HL-60/S4 treated with phorbol 12-myristate 13-acetate at 8.2 ng/mL for 4 days and 3 days (cell line): ENCODE measurements around the gene EQTN.
"Not testable (repeated sequence)": the region's sequence is repeated elsewhere in the genome, so short reads cannot be mapped to it uniquely, and the experiment has no call there.

Experiments
- in situ Hi-C: fragments of 300-500 bp; cut with MboI; formaldehyde crosslinking; loops from 2 replicates; pipeline ENCODE4 v1.15.0; 2022; ENCODE audit warnings: low sequenced_read_pairs

Gene EQTN

DNA sequence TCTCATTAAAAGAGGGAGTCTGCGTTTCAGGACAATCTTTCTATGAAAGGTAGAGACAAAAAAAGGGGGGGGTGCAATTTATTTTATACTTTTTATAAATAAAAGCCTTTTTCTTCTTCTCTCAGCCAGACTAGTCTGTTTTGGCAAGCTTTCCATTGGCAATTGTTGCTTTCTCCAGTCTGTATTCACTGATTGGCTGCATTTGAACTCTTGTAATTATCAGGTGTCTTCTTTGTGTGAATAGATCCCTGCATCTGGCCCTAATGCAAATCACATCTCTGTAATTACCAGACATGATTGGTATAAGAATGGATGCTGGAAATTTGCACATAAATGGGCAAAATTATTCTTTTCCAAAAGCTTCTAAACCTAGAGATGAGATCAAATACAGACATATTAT, 7.6 kb upstream of the EQTN start:
- in situ Hi-C loops, result no loop called here

DNA sequence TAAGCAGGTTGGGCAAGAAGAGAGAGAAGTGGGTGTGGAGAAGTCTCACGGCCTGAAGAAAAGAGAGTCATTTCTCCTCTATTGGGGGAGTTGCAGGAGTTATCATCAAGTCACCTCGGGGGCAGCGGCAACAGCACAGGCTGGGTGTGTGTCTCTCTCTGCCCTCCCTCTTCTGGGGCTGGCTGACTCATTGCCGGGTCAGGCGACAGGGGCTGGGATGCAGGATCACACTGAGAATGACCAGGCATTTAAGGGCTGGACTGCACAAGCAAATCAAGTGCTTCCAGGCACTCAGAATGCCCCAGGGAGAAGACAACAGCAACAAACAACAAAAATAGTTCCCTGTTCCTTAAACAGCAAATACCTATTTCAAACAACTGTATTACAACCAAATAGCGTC, 6.3 kb upstream of the EQTN start:
- in situ Hi-C loops, result no loop called here

DNA sequence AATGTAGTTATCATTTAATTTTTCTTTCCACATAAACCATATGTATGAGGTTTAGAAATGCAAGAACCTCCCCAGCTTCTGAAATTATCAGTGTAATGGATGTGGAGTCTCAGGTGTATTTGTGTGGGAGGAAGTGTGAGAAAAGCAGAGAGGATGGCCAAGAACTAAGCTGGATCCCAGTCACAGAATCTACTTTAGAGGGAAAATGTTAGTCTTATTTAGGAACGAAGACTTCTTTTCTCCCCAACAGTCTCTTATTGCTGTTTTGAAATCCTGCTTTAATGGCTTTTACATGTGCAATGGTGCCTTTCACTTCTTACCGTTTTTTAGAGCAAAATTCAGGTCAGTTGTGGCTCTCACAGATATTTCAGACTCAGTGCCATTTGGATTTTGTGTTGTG, 3.0 kb downstream of the EQTN start:
- in situ Hi-C loops, result no loop called here

DNA sequence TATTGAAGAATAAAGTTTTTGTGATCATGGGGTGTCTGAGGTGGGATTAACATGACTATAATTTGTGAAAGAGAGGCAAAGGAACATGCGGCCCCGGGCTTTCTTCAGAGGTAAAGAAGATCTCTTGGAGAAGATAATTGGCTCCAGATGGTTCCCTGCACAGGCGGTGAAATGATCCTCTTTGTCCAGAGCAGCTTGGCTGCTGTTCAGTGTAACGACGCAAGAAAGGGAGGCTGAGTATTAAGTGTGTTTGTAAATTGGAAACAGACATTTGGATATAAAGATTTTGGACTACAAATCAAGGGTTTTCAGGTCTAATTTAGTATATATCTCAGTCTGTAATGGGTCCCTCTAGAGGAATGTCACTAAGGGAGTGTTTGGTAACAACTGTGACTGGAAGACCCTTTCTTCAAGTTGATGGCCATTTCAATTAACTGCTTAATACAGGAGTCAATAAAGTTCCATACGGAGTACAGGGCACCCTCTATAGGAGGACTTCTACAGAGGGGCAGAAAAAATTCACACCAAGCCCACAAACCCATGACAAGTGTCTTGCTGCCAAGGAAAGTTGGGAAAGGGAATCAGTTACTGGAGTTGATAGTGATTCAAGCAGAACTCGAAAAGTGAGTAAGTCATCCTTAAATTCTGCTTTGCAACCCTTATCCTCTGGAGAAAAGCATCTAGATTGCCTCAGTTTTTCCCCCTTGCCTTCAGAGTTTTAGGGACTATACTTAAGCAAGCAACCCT, 4.1 kb downstream of the EQTN start:
- in situ Hi-C loops, result no loop called here

DNA sequence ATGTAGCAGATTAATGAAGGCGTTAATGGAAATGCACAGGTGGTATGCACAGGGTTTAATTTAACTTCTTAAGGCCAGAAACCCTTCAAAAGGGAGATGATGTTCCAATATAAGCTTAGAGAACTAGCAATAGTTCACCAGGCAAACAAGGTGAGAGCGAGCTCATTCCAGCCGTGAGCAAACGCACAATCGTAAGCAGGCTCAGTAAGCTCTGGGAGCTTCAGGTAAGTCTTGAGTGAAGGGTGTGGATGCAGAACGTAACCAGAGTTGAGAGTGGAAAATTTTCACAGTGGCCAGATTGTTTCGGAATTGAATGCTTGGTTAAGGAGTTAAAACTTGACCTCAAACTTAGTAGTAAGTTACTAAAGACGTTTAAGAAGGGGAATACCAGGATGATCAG, 5.7 kb downstream of the EQTN start:
- in situ Hi-C loops, result no loop called here

DNA sequence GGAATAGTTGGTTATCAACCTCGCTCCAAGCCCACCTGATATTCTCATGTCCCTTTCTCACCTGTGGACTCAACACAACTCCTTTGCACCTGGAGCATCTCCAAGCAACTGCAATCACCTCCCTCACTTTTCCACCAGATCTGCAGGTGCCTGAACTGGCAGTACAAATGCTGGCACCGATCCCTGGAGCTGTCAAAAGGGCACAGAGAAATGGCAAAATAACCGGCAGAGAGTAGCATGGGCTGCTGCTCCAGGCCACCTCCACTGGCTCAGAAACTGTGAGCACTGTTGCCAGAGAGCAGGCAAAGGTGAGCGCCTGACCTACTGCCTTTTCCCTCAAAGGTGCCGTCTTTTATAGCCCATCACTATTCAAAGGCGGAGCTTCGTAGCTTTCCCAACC, 14.7 kb downstream of the EQTN start:
- in situ Hi-C loops, result no loop called here

DNA sequence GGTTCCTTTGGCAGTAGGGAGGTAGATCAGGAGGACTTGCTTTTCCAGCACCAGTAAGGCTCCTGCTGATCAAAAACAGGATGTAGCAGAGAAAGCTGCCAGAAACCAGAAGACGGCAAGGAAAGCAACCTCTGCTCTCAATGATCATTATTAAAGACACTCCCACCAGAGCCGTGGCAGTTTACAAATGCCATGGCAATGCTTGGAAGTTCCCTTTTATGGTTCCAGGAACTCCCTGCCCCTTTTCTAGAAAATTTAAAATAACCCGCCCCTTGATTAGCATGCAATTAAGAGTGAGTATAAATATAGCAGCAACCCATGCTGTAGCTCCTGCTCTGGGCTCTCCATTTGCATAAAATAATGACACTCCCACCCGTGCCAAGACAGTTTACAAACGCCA, 16.1 kb downstream of the EQTN start:
- in situ Hi-C loops, result no loop called here

DNA sequence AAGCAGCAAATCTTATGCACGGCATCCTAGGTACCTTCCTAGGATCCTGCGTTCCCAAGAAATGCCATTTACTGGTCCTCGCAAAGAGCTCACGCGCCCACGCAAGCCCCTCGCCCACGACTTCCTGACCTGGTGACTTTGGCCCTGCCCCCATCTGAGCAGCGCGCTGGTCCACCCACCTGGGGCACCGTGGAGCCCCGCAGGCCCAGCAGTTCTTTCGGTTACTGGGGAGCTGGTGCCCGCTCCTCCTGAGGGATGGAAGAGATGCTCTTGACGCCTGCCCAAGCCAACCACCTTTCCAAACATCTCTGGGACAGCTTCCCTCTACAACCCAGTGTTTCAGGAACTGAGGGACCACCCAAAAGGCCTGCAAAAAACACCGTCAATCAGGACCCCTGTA, 16.7 kb downstream of the EQTN start:
- in situ Hi-C loops, result no loop called here

DNA sequence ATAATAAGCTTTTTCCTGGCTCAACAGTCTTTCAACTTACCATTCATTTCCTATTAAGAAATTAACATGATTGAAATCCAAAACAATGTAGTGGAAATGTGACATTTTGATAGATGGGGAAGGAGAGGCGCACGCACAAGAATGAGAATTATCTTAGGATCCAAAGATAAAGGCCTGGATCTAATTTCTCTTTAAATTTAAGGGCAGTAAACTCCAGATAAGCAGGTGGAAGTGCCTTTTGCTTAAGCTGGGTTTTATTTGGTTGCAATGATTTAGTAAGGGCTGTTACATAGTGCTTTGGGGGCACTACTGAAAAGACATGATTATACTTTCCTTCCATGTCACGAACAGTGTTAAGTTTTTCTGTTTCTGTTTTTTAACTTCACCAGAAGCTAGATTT, 17.3 kb downstream of the EQTN start:
- in situ Hi-C loops, result no loop called here

DNA sequence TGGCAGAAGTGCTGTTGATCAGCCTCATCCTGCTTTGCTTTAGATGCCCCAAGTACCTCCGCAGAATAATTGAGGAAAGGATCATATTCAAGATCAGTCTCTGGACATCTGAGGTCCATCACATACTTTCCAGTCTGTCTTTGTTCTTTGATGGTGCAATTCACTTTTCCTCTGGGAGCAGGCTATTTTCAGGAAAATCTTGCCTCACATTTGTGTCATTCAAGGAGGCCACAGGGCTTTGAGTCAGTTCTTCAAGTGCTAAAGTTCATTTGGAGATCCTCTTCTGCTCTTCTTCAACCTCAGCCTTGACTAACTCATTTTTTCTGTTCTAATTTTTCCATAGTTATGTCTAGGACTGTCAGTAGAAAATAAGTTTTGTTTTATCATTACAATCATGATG, 18.6 kb downstream of the EQTN start:
- in situ Hi-C loops, result no loop called here

DNA sequence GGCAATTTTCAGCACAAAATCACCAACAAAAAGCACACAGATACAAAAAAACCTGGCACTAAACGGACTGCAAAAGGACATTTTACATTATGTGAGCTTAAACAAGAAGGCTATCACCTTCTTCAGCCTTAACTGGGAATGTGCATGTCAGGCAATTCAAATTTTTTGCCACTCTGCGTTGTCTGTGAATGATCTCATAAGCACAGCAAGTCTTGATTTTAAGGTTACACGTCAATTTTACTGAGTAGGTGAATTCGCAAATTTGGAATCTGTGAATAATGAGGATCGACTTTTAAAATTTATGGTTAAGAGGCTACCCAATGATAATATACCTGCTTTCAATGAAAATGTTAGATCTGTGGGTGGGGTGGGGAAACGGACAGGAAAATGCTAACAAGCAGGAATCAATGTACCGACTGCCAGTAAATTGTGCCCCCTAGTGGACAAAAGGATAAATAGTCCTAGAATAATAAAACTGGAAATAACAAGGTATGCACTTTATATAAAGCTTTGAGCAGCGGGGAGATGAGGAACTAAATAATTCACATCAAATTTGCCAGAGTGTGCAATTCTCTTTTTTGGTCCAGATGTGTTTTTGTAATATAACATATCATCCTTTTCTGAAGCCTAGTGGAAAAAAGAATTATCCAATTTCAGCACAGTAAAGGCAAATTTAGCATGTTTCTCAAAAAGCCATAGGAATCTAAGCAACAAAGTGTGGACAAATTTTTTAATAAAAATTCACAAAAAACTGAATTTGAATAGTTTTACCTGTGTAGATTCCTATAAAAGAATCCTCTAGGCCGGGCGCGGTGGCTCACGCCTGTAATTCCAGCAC, 20.5 kb downstream of the EQTN start:
- in situ Hi-C loops, result no loop called here

DNA sequence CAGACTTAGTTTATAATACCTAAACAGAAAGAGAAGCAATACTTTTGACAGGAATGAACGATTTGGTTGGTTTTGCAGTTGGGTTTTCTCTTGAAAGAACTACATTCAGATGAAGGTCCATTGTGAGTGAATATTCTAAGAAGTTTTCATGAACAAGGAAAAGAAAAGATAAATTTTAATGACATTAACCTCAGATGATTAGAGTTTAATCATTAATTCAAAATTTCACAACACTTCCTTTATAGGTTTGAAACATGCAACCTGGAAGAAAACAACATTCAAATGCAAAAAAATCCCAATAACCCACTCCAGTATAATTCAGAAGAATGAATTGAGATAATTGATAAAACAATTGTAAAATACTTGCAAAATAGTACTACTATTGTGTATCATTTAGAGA, 23.8 kb downstream of the EQTN start:
- in situ Hi-C loops, result loop anchor here (25.0 kb wide), 1 partner anchor 111 kb away; no protein-coding TSS in a partner anchor

DNA sequence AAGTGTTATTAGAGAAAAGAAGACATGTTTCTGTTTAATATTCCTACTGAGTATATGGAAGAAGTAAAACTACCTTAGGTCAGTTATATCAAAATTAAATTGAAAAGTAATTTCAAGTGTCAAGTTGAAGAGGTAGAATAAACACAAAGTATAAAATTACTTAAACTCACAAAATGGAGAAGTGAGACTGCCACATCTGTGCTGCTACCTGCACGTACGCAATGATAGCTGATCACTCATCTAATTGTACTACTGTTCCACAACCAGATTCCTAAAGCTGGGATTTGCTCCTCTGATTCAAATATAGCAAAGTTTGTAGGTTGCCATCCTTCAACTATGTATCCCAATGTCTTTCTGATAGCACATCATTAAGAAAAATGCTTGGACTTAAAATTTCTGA, 24.8 kb downstream of the EQTN start:
- in situ Hi-C loops, result loop anchor here (25.0 kb wide), 1 partner anchor 110 kb away; no protein-coding TSS in a partner anchor

DNA sequence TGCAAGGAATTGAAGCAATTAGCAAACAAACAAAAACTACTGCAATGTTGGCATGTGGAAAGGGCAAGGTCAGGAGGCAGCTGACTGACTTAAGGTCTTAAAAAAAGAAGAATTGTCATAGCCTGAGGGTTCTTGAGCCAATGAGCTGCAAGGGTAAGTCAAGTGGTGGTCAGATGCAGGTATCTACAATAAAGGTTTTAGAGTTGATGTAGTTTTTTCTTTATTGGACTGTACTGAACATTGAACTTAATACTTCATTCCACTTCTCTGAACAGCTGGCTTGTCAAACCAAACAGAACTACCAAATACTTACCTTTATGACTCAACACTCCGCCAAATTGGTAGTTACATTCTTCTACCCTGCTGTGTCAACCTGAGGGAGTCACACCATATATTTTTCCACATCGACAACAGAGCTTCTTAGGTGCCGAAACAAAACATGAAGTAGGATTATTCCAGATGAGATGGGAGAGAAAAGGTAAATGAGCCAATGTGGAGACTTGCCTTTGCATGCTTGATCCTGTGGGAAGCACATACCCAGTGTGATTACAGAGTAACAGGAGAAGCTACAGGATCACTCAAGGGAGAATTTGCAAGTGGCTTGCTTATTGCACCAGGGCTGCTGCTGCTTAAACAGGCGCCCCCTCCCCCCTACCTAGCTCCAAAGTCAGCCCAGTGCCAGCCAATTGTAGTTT, 35.3 kb downstream of the EQTN start:
- in situ Hi-C loops, result loop anchor here (25.0 kb wide), 1 partner anchor 99 kb away; no protein-coding TSS in a partner anchor

DNA sequence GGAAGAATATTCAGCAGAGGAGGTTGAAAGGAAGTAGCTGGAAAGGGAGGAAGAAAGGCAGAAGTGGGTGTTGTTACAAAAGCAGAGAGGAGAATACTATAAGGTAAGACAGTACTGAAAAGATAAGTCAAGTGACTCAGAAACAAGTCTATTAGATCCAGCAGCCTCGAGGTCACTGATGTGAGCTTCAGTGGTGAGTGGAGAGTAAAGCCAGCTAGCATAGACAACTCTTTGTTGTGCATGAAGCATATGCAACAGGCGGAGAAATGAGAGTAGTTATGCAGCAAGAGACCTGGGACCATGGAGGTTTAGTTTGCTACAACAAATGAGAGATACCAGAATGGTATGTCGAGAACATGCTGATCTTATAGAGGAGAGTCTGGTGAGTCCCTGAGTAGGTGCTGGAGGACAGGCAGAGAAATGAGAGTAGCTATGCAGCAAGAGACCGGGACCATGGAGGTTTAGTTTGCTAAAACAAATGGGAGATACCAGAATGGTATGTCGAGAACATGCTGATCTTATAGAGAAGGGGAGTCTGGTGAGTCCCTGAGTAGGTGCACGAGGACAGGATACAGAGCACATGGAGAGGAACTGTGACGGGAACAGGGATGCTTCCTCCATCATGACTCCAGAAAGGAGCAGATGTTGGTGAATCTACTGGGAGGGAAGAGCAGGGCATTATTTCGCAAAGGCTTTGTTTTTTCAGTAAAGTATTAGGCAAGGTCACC, 36.0 kb downstream of the EQTN start:
- in situ Hi-C loops, result loop anchor here (25.0 kb wide), 1 partner anchor 99 kb away; no protein-coding TSS in a partner anchor

DNA sequence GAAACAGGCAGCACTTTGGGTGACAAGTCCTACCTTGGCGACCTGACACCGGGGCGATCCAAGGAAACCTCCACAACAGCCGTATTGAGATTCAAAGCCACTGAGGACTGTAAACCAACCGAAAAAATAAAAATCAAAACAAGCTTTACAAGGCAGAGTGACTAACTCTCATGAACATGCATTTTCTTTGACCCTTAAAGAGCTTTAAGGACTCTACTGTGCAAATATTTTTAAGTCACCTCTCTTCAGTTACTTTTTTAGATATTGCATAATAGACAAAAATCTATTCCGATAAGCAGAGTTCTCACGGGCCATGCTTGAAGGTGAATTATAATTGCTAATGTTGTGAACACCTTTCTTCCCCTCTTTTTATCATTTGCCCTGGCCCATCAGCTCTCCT, 38.3 kb downstream of the EQTN start:
- in situ Hi-C loops, result loop anchor here (25.0 kb wide), 1 partner anchor 96 kb away; no protein-coding TSS in a partner anchor

DNA sequence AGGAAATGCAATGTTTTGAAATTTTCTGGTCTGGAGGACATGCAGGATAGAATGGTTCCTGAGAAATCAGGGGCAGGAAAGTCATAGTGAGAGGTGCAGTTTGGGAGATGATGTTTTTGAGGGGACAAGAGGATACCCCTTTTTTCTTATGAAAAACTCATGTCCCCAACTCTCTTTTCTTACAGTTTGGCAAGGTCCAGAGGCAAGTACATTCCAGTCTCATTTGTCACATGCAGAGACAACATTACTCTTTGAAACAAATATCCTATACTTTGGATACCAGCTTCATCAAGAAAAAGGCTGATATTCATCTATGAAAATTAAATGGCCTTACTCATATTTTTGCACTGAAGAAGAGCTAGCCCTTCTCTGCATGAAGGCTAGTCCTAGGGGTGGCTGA, 48.2 kb downstream of the EQTN start:
- in situ Hi-C loops, result no loop called here

DNA sequence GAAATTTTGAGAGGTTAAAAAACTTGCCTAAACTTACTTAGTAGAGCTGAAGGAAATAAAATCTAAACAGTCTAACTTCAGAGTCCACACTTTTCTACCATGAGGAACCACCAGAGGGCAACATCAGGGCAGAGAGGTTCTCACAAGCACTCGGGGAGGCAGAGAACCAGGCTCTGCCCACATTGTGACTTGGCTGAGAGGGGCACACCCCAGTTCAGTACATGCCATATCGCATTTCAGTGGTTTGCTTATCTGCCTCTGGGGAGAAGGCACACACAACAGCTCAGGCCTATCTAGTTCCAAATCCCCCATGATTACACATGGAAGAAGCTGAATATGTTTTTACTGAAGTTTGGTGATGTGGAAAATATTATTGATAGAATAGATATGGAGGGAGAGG, 49.2 kb downstream of the EQTN start:
- in situ Hi-C loops, result no loop called here

DNA sequence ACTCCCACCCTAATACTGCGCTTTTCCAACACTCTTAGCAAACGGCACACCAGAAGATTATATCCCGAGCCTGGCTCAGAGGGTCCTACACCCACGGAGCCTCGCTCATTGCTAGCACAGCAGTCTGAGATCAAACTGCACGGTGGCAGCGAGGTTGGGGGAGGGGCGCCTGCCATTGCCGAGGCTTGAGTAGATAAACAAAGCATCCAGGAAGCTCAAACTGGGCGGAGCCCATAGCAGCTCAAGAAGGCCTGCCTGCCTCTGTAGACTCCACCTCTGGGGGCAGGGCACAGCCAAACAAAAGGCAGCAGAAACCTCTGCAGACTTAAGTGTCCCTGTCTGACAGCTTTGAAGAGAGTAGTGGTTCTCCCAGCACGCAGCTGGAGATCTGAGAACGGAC, 57.3 kb downstream of the EQTN start:
- in situ Hi-C loops, result not testable (repeated sequence)
